GM12875 (cell line): ENCODE results near the gene MYRF.

ENCODE experiments used
- H3K4me3 ChIP-seq: one replicate; pipeline ENCODE4 v1.5.1; 2011; ENCODE audit warnings: low read depth, low read length, control low read depth
- TF ChIP-seq, protein P1 (sequence below): IDR thresholded peaks from 2 replicates; pipeline ENCODE4 v1.5.1; 2011; ENCODE audit warnings: low read depth, mild to moderate bottlenecking, control low read depth, inconsistent platforms, low read length, moderate library complexity, borderline replicate concordance; ENCODE audit not compliant: insufficient read depth

Gene MYRF

DNA sequence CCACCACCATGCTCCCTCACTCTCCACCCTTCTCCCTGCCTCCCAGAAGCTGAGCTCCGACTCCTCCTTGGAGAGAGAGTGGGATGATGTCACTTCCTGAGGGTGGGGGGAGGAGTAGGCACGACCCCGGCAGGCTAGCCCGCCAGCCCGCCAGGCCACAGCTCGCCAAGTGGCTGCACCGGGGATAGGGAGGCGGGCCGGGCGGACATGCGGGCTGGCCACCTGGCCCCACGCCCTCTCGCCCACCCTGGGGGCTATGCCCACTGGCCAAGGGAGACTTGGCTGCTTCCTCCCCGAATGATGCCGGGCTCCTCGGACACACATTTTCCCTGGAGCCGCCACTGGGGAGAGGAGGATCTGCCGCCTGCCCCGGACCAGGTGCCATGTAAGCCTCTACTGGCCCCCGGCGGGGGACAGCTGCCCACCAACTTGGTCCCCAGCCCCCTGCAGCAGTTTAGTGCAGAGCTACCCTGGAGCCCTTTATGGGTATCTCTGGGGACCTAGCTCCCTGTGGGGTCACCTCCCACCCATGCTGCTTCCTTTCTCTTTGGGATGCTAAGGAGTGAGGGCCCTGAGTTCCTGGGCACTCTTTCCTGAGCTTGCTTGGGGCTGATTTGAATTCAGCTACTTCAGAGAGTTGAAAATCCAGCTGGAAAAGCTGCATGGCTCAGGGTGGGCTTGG lies 33.7 kb upstream of the MYRF start:
- H3K4me3 ChIP-seq = no peak overlapping the region
- TF ChIP-seq, protein P1, sequence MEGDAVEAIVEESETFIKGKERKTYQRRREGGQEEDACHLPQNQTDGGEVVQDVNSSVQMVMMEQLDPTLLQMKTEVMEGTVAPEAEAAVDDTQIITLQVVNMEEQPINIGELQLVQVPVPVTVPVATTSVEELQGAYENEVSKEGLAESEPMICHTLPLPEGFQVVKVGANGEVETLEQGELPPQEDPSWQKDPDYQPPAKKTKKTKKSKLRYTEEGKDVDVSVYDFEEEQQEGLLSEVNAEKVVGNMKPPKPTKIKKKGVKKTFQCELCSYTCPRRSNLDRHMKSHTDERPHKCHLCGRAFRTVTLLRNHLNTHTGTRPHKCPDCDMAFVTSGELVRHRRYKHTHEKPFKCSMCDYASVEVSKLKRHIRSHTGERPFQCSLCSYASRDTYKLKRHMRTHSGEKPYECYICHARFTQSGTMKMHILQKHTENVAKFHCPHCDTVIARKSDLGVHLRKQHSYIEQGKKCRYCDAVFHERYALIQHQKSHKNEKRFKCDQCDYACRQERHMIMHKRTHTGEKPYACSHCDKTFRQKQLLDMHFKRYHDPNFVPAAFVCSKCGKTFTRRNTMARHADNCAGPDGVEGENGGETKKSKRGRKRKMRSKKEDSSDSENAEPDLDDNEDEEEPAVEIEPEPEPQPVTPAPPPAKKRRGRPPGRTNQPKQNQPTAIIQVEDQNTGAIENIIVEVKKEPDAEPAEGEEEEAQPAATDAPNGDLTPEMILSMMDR = no peak

- no peak overlapping the region for H3K4me3 ChIP-seq
- TF ChIP-seq, protein P1 = no peak
Observed at GRCh38 chr11:61719978-61720377, 32.5 kb upstream of the MYRF start.

- TF ChIP-seq, protein P1 = no peak
- H3K4me3 ChIP-seq = no peak overlapping the region
Observed at GRCh38 chr11:61720597-61720996, 31.8 kb upstream of the MYRF start.

GRCh38 chr11:61724437-61724836 lies 28.0 kb upstream of the MYRF start:
- TF ChIP-seq, protein P1 = no peak
- no peak overlapping the region for H3K4me3 ChIP-seq

- TF ChIP-seq, protein P1 = no peak
- no peak overlapping the region for H3K4me3 ChIP-seq
Observed at GRCh38 chr11:61725781-61726231, 26.6 kb upstream of the MYRF start.

GRCh38 chr11:61726775-61727174 lies 25.7 kb upstream of the MYRF start:
- H3K4me3 ChIP-seq = no peak overlapping the region
- TF ChIP-seq, protein P1 = no peak

DNA sequence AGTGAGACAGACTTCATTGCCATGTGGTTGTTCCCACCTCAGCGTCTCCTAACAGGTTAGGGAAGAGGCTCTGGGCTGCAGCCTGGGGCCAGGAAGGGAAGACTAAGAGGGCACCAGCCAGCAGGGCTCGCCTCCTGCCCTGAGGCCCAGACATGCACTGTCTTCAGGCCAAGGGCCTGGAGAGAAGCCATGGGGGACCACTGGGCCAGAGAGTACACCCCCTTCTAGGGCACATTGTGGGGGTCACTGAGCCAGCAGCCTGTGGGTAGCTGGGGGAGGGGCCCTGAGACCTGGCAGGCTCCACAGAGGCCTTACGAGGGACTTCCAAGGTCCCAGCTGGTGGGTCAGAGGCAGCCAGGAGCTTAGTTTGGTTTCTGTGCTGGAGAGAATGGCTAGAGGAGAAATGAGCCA lies 25.0 kb upstream of the MYRF start:
- H3K4me3 ChIP-seq = no peak overlapping the region
- TF ChIP-seq, protein P1 = no peak
